AG09309 (cell line): ENCODE results near the gene FGF5.
A peak's percentile ranks its signal among the peaks of the same experiment; 100 is the strongest.

Experiments used
- DNase-seq: peaks from one replicate; pipeline ENCODE4 v3.0.0-alpha.2; 2010; ENCODE audit warnings: low read depth
- H3K4me3 ChIP-seq: 2 replicates; pipeline ENCODE4 v1.5.1; 2011; ENCODE audit warnings: mild to moderate bottlenecking, low read depth, low read length, moderate library complexity; ENCODE audit not compliant: control insufficient read depth
- TF ChIP-seq, protein P1 (sequence below): IDR thresholded peaks from 2 replicates; pipeline ENCODE4 v1.5.1; 2011; ENCODE audit warnings: mild to moderate bottlenecking, low read depth, low read length, inconsistent platforms; ENCODE audit not compliant: insufficient read depth, control insufficient read depth; ENCODE audit errors: missing control alignments

Gene FGF5

GRCh38 chr4:80322716-80323115, 56.3 kb downstream of the FGF5 start:
- no peak for DNase-seq
- no peak overlapping the region for H3K4me3 ChIP-seq
- TF ChIP-seq, protein P1, sequence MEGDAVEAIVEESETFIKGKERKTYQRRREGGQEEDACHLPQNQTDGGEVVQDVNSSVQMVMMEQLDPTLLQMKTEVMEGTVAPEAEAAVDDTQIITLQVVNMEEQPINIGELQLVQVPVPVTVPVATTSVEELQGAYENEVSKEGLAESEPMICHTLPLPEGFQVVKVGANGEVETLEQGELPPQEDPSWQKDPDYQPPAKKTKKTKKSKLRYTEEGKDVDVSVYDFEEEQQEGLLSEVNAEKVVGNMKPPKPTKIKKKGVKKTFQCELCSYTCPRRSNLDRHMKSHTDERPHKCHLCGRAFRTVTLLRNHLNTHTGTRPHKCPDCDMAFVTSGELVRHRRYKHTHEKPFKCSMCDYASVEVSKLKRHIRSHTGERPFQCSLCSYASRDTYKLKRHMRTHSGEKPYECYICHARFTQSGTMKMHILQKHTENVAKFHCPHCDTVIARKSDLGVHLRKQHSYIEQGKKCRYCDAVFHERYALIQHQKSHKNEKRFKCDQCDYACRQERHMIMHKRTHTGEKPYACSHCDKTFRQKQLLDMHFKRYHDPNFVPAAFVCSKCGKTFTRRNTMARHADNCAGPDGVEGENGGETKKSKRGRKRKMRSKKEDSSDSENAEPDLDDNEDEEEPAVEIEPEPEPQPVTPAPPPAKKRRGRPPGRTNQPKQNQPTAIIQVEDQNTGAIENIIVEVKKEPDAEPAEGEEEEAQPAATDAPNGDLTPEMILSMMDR: peak; percentile 47

GRCh38 chr4:80324171-80324570, 57.7 kb downstream of the FGF5 start:
- DNase-seq: no peak
- TF ChIP-seq, protein P1: no peak
- H3K4me3 ChIP-seq: no peak overlapping the region

- H3K4me3 ChIP-seq: no peak overlapping the region
- TF ChIP-seq, protein P1: no peak
- no peak for DNase-seq
These were observed 65.2 kb downstream of the FGF5 start for GRCh38 chr4:80331693-80332092.

GRCh38 chr4:80333121-80333520, 66.7 kb downstream of the FGF5 start:
- DNase-seq: no peak
- TF ChIP-seq, protein P1: no peak
- H3K4me3 ChIP-seq: no peak overlapping the region

- TF ChIP-seq, protein P1: no peak
- DNase-seq: no peak
- no peak overlapping the region for H3K4me3 ChIP-seq
These were observed 68.1 kb downstream of the FGF5 start for GRCh38 chr4:80334568-80334967.

GRCh38 chr4:80335226-80335553, 68.7 kb downstream of the FGF5 start:
- H3K4me3 ChIP-seq: peak overlapping the region; percentile 79
- TF ChIP-seq, protein P1: no peak
- no peak for DNase-seq

GRCh38 chr4:80335554-80336358, 69.3 kb downstream of the FGF5 start, which contains the start of gene CFAP299:
TSS of gene CFAP299 (plus strand) at chr4:80335730.
- peak; percentile 42 for DNase-seq
- TF ChIP-seq, protein P1: peak; percentile 66
- H3K4me3 ChIP-seq: peak within 1 kb of the TSS; percentile 79
